Activated CD4-positive, alpha-beta T cell treated with anti-CD3 and anti-CD28 coated beads, Interleukin-2, amount 50 U/mL, for 4 hours (primary cell): Measurements from ENCODE around the gene SREBF1.

Experiments used
- DNase-seq, 2 experiments: peaks; one replicate each; pipeline ENCODE4 v3.0.0-alpha.2; 2020

The SREBF1 gene

GRCh38 chr17:17772231-17772630 lies 64.6 kb downstream of the SREBF1 start:
- DNase-seq = no peak

GRCh38 chr17:17771498-17772201 lies 65.1 kb downstream of the SREBF1 start:
- no peak for DNase-seq

DNA sequence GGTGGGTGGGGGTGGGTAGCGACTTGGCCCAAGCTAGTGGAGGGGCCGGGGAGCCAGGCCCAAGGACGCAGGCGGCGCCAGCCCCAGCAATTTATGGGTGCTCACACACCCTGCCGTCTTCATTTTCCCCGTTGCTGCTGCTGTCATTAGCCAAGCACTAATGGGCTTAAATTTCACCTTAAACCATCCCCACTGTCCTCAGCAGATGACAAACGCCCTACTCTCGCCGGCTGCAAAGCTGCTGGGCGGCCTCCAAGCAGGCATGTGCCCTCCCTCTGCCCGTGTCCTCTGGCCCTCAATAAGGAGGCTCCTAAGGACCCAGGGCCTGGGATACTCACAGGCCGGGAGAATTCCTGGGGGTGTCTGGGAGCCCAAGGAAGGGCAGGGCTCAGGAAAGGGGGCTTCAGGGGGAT lies 66.1 kb downstream of the SREBF1 start:
- no peak for DNase-seq

DNA sequence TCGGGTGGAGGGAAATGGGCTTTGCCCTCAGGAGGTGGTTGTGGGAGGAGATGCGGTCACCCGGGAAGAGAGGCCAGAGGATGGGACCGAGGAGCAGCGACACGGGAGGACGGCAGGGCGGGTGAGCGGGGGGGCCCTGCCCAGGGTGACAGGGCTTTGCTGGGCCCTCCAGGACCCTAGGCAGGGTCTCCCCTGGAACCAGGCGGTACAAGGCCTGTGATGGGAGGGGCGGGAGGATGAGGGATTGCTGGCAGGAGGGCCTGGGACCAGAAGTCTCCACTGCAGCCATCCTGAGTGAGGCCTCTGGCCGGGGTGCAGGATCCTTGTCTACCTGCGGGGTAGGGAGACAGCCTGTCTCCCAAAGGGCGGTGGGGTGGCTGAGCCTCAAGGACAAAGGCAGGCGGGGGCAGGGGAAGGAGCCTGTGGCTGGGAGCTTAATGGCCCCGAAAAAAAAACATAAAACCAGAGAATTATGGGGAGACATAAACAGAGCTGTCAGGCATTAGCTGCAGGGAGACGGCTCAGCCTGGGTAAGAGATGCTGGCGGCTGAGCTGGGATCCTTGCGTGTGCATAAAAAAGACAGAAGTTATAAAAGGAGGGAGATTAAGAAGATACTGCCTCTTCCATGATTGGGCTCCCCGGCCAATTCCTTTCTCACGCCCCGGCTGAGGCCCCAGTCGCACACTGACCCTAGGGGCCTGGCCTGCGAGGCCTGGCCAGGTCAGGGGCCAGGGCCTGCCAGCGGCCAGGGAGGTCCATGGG lies 66.7 kb downstream of the SREBF1 start:
- no peak for DNase-seq

DNA sequence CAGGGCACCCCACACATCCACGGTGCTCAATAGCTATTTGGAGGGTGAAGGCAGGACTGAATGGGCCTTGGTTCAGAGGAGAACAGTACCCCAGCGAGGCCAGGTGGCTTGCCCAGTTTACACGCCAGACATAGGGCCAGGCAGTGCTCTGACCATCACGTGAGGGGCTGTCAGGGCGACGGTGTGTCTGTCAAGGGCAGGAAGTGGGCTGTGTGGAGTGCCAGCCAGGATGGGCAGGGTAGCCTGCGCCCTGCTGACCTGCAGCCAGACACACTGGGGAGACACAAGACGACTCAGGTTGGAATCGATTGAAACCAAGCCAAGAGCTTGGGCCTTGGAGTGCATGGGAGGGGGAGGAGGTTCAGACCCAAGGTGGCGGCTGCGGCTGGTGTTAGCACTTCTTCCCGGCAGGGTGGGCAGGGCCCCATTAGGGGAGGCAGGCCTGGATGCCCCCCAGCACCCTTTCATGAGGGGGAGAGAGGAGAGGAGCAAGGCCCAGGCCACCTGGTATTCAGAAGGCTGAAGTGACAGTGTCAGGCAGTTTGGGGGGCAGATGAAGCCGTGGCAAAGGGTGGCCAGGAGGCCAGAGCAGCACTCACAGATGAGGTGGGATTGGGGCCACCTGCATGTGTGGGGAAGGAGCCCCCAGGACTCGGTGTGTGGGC lies 68.2 kb downstream of the SREBF1 start:
- DNase-seq = no peak

DNA sequence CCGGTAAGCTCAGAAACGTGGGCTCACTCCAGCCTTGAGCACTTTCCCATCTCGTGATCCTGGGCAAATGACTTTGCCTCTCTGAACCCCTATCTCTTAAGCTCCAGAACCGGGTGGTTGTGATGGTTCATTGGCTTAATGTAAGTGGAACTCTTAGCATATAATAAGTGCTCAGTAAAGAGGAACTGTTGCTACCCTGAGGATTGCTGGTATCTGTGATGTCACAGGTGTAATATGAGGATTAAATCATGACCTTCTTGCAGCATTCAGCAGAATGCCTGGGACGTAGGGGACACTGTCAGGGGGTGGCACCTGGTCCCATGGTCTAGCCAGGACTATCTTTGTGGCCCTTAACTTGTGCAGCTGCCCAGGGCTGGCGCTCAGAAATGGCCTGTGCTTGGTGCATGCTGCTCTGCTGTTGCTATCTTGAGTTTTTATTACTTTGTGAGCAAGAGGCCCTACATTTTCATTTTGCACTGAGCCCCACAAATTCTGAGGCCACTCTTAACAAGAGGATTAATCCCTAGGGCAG lies 68.8 kb downstream of the SREBF1 start:
- no peak for DNase-seq

DNA sequence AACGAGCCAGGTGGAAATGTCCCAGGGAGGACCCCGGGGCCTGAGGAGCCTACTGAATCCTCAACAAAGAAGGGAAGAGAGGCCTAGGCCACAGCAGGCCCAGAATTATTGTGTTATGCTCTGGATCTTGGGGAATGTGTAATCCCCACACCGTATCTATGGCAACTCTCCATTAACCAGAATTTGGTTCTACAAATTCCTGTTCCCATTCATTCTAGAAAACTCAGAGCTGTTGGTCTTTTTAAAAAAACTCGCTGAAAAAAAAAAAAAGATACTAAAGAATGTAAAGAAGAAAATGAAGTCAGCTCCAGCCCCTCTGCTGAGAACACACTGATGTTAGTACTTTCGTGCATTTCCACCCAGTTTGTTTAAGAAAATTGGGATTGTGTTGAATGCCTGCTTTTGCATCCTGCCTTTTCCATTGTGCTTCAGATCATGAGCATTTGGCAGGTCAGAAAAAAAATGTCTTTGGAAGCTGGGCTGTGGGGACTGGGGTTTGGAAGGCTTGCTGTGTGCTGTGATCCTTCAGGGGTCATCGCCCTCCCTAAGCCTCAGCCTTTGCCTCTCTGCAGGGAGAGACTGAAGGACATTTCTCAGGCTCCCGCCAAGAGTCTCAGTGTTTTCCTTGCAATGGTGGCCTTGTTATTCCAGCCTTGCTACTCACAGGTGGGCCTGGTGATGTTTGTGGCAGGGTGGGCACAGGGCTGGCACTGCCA lies 69.5 kb downstream of the SREBF1 start:
- no peak for DNase-seq

DNA sequence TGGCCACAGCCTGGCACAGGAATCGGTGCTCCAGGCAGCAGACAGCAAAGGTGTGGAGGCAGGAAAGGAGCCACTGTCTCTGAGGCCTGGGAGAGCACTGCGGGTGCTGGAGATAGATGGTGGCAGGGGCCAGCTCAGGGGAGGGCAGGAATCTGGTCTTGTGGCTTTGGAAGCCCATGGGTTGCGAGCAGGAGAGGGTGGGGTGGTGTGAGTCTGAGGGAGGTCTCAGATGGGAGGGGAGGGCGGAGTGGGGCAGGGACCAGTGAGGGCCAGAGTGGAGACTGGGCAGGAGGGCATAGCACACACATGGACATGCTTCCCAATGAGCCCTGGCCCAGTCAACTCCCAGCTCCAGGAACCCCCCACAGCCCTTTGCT lies 70.1 kb downstream of the SREBF1 start:
- DNase-seq = no peak

GRCh38 chr17:17766077-17766743 lies 70.6 kb downstream of the SREBF1 start:
- no peak for DNase-seq

DNA sequence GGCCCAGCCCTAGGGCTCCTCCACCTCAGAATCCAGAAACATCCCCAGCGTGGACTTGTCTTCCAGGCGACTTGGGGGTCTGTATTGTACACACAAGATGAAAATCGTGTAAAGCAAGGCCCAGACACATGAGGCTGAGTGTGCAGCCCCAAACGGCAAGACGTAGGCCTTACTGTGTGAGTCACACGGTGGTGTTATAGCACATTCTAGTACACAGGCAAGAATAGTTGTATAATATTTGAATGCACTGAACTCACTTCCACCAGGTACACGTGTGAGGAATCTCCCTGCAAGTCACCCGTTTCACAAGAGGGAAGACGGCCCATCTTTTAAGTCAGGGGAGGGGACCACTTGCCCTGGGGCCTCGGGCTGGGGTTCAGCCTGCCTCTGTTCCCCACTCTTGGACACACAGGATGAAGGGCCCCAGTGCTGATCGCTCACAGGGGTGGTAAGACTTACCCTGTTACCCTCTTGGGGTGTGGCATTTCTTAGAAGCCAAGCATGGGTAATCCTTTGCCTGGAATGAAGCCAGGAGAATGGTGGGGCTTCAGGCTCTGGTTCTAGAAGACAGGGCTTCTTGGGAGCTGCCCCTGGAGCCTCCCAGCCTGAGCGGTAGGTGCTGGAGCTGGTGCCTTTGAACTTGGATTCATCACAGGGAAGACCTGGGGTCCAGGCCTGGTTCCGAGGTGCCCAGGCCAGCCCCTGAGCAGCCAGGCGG lies 71.3 kb downstream of the SREBF1 start:
- no peak for DNase-seq

DNA sequence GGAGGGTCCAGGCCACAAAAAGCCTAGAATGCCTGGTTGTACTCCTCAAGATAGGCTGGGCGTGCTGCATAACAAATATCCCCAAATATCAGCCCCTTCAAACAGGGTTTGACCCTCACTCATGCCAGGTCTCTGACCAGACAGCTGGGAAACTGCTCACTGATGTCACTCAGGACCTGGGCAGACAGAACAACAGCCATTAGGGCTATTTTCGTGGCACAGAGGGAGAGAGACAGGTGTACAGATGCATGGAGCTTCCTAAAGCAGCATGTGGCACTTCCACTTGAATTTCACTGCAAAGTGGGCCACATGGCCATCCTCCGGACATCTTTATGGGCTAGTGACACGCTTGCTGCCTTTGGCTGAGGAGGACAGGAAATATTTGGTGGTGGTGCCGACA lies 73.1 kb downstream of the SREBF1 start:
- no peak for DNase-seq

DNA sequence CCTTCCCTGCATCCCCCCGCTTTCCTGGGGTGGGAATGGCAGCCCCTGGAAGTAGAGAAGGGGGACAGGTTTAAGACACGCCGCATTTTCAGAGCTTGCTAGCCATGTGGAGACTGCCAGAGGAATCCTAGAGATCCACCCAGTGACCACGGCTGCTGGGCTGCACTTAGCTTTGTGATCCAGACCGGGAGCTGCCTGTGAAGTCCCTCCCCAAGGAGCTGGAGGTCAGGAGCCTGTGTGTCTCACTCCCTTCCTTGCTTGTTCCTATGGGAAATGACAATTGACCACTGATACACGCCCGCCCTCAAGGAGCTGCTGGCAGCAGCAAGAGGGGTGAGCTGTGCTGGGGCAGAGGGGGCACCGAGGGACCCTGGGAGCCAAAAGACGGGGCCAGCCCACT lies 73.7 kb downstream of the SREBF1 start:
- DNase-seq = no peak

- DNase-seq = no peak
These were observed 74.1 kb downstream of the SREBF1 start for GRCh38 chr17:17762744-17763105.
